NCI-H1092 treated with DMSO at 0.1 percent for 48 hours (cell line): Measurements from ENCODE around the gene SNX9.
"Not testable (repeated sequence)": the region's sequence is repeated elsewhere in the genome, so short reads cannot be mapped to it uniquely, and the experiment has no call there.

ENCODE experiments used
- DNase-seq: peaks from one replicate; lab custom pipeline; 2025; lab: John Stamatoyannopoulos, UW

Gene SNX9

DNA sequence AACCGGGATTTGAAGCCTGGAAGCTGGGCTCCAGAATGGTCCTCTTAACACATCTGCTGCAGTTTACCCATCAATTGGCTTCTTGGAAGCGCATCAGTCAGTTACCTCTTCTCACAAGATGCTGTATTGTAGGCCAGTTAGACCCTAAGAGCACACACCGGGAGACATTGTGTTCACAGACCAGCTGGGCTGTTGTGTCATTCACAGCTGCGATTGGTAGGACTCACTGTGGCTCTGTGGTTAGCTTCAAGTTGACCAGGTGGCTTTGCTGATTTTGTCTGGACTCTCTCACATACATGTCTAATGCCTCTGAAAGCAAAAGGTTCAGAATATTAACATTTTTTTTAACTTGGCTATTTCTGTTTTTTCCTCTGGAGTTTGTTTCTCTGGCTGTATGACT is 64.8 kb downstream of the SNX9 start:
- no peak for DNase-seq

DNA sequence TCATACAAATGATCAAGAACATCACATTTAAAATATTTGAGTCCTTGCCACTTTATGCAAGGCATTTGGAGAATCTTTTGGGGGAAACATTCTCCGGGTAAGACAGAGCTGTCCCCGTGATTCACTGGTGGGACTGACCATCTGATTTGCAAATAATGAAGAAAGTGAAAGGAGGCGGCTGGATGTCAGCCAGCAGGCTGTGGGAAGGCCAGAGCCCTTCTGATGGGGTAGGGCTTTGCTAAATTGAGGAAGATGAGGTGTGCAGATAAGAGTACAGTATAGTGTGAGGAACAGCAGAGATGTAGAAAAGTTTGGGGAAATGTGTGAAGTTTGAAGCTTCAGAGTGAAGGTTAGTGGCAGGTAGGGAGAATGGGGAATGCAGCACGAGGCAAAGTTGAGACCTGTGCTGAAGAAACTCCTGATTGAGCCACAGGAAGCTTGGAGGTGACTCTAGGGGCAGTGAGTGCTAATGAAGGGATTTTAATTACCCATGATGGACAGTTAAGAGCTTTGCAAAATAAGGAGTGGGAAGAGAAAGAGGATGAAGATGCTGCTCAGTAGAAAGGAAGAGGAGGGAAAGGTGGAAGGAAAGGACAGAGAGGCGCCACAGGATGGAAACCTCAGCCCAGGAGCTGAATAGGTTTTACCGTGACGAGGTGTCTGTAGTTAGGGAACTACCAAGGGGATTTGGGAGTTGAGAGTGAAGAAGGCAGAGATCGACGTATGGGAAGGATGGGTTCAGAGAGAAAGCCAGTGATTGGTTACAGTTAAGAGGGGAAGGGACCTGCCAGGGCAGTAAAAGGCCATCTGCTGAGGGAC is 68.7 kb downstream of the SNX9 start:
- DNase-seq, result no peak

DNA sequence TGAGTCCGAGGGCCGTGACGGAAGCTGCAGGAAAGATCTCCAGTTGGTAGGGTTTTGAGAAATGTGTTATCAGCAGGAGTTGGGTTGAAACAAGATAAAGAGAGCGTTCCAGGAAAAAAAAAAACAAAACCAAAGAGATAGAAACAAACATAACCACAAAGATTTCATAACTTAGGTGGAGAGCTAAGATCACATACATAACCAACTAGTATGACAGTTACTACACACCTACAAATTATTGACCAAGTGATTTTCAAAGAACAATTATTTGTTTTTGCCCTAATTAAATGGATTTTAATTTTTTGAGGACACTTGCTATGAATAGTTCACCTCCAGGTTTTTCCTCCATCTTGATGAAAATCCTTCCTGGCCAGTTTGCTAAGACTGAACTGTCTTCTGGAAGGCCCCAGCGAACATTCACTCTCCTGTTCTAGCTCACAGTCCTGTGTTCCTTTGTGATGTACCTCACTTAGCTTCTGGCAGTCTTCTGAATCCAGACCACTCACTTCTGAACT is 69.4 kb downstream of the SNX9 start:
- DNase-seq, result no peak

DNA sequence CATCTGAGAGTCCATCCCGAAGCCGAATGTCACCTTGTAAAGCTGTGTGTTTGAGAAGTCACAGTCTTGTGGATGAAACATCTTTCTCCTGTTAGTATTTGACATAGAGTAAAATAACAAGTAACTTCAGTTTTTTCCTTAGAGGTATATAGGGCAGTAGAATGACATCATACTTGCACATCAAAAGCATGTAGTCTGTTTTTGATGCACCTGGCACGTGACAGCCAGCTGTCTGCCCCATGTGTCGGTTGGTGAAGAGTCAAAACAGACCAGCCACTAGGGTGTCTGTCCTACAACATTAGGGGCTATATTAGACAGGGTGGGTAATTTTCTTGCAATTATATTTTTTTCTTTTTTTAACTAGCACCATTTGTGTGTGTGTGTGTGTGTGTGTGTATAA is 70.2 kb downstream of the SNX9 start:
- DNase-seq, result no peak

DNA sequence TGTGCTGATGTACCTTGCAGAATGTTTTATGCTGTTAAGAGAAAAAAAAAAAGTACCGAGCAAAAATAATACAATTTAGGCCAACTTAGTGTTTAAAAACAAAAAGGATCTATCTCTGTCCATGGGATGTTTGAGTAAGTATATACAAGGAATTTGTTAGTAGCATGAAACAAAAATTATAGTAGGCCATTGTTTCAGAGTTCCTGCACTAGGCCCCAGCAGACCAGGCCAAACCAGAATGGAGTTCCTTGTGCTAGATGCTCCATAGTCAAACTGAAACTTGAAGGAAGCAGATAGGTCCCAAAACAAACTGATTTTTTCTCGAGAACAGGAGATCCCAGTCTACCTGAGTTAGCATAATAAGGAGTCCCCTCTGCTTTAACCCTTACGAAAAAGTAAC is 72.5 kb downstream of the SNX9 start:
- no peak for DNase-seq

DNA sequence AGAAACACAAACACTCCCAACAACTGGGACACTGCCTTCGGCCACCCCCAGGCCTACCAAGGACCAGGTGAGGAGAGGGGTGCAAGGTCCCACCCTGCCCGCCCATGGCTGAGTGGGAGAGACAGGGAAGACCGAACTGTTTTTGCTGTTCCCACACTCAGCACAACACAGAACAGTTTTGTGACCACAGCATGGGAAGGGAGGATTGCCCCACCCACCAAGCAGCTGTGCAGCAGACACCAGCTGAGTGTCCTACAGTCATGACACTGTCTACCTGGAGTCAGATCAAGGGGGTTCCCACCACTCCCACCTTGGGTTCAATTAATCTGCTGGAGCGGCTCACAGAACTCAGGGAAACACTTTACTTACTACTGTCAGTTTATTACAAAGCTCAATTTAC is 73.9 kb downstream of the SNX9 start:
- DNase-seq, result no peak

DNA sequence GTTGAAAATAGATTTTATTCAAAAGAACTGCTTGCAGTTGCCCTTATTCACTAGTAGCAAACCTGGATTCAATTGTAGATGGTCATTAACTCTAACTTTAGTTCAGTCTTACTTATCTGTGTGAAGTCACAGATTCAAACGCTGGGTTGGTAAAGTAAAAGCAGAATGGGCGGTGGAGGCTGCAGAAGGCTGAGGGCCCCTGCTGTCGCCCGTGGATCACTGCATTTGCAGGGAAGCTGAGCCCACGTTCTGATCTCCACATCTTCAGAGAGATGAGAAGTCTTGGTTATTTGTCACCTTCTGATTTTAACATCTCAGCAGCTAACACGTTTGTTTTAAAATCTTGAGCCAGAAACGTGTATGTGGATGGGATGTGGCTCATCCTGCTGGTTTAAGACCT is 75.1 kb downstream of the SNX9 start:
- no peak for DNase-seq

DNA sequence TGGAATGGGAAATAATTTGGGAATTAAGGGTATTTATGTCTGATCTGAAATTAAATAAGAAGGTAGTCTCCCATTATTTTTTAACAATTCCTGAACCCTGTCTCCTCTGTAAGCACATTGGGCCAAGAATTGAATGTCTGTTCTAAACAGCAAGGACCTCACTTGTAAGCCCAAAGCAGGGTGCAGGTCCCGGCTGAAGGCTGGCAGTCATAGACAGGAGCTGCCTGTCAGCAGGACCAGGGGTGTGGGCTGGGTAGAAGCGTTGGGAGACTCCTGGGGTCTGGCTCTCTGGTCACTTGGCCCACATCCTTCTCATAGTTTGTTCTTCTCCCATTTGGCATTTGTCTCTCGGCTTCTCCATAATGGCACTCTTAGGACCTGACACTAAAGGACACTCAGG is 75.6 kb downstream of the SNX9 start:
- DNase-seq, result no peak

DNA sequence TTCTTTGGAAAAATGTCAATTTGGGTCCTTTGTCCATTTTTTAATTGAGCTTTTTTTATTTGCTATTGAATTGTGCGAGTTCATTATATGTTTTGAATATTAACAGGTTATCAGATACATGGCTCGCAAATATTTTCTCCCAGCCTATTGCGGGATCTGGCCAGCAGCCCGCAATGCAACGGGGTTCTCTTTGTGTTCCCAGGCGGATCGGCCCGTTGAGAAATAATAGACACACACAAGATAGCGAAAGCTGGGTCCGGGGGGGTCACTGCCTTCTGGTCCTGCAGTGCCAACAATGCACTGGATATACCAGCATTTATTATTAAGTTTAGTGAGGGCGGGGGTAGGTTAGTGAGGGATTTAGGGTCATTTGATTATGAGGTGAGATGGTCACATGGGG is 77.2 kb downstream of the SNX9 start:
- DNase-seq, result not testable (repeated sequence)

DNA sequence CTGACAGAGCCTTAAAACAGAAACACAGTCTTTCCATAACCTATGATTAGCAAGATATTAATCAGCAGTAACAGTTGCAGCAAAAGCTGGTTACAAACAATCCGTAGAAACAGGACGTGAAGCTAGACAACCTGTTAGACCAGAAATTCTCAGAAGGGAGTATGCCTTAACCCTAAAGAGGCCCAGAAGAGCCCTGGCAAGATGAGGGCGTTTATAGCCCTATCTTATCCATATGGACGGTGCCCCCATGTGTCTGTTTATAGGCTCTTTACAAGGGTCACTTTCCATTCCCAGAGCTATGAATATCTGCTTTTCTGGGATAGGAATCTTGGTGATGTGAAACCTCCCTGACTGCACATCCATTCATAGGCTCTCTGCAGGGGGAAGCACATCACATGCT is 77.7 kb downstream of the SNX9 start:
- DNase-seq, result not testable (repeated sequence)

DNA sequence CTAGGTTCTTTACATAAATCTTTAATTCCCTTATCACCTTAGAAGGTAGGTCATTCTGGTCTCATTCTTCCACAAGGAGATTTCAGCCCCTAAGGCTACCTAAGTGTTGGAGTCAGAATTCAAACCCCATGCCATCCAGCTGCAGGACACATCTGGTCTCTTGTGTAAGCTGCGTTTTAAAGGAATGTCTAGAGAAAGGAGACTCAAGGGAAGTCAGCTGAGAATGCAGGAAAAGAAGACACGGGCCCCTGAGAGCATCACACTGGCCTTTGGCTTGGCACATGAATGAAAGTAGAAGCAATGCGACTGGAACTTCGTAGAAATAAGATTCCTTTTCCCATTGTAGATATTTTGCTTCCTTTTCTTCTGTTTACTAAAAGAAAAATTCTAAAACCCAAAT is 82.0 kb downstream of the SNX9 start:
- DNase-seq, result no peak

DNA sequence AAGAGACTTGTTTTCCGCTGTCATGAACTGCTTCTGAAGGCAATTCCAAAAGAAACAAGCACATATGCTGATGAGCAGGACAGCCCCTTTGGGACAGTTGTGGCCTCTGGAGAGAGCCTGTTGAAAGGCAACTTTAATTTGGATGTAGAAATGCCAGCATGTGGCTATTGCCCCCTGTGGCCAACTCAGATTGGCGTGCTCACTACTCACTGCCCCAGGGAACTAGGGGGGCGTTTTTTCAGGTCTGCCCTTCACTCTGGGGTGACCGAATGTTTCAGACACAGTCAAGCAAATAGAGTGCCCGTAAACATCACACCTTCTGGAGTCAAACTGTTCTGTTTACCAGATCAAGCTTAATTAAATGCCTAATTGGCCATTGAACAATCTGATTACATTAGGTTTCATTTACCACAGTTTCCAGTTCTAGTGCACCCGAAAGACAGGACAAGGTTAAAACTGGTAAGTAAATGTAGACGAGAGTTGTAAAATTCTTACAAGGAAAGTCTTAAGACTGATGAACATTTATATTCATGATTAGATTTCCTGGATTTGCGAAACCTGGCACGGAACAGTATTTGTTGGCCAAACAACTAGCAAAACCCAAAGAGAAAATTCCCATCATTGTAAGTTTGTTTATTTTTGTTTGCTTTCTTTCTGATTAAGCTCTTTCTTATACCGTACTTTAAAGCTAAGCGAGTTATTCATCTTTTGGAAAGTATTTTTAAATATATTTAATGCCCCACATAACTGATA is 82.7 kb downstream of the SNX9 start:
- no peak for DNase-seq

DNA sequence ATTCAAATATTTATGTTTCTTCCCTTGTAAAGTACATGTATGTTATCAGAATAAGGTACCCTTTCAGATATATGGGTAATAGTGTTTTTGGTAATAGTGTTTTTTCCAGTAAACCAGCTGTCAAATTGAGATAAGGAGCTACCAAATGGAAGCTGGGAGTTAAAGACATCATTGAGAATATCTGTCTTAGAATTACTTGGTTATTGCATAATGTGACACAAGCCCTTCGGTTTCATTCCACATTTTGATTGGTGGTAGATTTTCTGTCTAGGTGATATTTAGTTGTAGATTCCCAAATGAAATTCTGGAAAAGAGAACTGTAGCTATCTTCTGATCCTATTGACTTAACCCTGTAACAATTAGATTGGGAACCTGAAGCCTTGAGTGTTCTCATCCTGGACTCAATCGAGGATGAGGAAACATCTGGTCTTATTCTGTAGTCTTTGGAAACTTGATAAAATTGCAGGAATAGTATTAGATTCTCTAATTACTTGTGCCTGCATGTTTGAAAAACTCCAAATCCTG is 83.6 kb downstream of the SNX9 start:
- no peak for DNase-seq

DNA sequence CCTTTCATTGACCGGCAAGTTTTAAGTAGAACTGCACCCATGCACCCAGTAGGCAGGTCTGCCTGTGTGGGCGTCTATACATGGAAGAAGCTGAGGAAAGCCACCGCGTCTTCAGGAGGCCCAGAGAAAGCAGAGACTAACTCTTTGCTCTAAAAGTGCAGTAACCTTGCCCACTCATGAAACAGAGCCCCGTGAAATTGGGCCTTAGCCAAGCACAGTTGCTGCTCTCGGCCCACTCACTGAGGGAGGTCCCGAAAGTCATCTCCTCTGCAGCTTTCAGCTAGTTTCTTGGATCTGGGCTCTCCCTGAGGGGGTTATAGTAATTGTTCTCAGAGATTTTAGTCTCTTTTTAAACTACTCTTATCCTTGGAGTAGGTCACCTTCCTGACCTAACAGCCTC is 84.6 kb downstream of the SNX9 start:
- DNase-seq, result no peak

DNA sequence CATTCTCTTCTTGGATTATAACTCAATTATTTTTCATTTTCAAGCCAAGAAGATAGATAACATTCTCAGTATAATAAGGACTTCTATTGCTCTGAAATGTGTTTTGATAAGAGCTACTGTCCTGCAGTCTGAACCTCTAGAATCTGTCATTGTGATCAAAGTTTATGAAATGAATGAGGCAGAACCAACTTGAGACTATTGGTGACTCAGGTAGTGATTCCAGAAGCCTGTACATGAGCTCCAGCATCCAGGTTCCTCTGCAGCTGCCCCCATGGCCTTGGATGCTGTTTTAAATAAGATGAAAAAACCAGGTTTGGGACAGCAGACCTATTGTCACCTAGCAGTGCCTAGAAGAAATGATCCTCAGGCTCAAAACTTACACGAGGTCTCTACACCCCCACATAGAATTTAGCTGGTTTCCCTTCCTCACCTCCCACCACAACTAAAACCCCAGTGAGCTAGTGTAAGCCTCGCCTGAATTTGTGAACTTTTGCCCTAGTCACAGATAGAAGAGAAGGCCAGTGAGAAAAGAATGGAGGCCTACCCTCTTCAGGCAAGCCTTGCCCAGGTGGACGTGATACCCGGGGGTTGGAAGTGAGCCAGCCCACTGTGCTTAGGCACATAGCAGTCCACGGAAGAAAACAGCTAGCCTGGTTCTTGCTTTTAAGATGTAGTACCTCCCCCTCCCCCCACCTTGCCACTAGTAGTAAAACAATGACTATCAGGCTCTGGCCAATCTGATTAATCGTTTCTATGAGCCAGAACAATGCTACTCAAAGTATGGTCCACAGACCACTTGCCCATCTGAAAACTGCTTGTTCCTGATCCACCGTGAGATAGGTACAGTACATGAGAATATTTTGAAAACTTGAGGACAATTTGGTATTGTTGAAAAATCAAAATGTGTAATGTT is 85.6 kb downstream of the SNX9 start:
- no peak for DNase-seq

DNA sequence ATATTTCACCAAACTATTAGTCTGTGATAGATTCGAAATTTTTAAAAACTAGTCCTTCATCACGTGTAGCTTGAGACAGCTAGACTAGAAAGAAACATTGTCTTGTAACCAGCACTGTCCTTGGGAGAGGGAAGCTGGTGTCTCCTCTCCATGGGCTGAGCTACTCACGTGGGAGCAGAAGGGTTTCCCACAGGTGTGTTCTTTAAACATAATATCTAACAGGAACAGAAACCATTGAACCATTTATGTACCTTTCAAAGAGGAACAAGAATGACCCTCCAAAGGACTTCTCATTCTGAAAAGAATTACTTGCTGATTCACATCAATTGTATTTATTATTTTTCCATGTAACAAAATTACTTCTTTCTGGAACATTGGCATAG is 86.2 kb downstream of the SNX9 start:
- no peak for DNase-seq

DNA sequence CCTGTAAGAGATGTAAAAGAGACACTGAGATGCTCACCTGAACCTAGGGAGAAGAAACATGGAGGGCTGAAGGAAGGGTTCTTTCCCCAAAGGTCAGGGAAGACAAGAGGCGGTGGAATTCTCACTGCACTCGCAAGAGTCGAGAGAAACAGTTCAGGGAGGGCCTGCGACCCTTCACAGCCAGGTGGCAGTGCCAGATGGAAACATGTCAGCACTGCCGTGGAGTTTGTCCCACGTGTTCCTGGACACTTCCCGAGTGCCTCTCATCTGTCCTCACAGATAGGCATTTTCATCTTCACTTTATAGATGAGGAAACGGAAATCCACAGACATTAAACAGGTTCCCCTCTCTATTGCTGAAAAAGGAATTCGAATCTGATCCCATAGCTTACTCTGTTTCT is 88.2 kb downstream of the SNX9 start:
- DNase-seq, result no peak

DNA sequence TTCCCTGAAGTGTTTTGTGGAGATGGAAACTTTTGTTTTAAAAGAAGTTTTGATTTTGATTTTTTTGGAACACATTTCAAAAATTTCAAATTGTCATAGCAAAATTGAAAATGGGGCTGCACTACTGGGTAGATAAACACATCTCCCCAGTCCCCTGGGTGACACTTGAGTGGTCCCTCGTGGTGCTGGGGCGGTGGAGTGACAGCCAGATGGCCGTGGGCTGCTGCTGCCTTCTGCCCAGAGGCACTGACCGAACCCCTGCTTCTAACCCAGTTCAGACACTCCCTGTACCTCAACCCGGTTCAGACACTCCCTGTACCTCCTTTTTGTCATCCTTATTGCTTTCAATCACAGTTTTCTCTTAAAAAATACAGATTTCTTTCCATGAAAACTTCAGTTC is 88.7 kb downstream of the SNX9 start:
- no peak for DNase-seq

DNA sequence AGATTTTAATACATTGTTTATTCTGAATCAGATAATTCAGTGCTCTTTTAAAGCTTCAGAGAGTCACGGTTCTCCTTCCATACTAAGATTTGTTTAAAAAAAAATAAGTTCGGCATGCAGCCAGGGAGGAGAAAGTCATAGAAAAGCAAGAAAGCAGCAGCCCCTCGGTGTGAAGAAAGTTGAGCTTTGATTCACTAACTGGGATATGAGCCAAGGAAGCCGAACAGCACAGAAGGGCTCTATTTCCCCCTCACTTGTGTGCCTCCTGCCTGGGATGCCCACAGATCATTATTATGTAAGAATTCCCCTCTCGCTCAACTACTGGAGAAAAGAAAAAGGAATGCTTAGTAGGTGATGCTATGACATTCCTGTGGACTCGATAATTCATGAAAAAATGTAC is 89.3 kb downstream of the SNX9 start:
- no peak for DNase-seq

DNA sequence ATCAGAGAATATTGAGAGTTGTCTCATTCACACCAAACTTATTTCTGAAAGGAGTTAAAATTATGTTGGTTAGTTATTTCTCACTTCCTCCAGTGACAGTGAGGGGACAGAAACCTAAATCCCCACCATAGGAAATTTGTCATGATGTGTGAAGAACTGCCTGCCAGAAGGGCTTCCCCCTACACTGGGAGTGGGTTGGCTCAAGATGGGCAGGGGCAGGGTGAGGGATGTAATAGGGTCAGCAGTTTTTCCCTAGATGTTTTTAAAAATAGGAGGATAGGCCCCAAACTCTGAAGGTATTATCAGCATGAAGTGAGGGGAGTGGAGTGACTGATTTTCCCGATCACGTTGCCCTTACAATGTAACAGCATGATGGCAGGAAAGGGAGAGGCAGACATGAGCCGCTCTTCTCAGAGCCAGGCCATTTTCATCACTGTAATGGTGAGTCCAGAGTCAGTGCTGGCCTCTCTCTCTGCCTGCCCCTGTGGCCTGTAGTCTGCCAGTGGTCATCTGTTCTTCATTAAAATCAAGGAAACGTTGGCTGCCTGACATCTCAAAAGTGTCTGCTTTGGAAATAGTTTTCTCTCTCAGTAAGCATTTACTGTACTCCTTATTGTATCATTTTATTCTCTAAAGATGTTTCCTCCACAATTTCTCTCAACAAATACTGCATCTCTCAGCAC is 98.8 kb downstream of the SNX9 start:
- no peak for DNase-seq

DNA sequence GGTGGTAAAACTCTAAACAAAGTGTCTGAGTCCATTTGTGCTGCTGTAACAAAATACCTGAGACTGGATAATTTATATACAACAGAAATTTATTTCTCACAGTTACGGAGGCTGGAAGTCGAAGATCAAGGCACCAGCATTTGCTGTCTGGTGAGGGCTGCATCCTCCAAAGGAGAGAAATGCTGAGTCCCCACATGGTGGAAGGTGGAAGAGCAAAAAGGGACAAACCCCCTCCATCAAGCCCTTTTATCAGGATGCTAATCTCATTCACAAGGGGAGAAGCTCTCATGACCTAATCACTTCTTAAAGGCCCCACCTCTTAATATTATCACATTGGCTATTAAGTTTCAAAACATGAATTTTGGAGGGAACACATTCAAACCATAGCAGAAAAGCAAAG is 102.7 kb downstream of the SNX9 start:
- no peak for DNase-seq

DNA sequence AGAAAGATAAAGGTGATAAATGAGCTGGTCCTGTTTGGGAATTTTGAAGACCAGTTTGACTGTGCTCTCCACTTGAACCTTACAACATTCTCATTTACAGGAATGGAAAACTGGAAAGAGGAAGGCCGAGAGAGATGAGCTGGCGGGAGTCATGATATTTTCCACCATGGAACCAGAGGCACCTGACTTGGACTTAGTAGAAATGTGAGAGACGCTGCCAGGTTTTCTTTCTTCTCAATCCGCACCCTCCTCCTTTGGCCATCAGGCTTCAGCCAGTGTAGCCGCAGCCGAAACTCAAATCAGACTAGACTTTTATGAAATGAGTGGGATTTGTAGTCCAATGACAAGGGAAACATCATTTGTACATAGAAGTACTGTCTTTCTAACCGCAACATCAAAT is 104.0 kb downstream of the SNX9 start:
- DNase-seq, result no peak
